BJ (cell line): ENCODE results near the gene TTLL11. TPM values are rescaled to one million over a fixed set of nuclear protein-coding genes. Genes with fewer than 3 reads are reported as not detected.
"Not testable (repeated sequence)": the region's sequence is repeated elsewhere in the genome, so short reads cannot be mapped to it uniquely, and the experiment has no call there.

Source experiments
- CTCF ChIA-PET: fragments of 350-600 bp; formaldehyde crosslinking; extraction: SDS; loops from one replicate; lab custom pipeline; 2021; ENCODE audit warnings: antibody characterized with exemption, inconsistent platforms; lab: Yijun Ruan, JAX
- POLR2A ChIA-PET: fragments of 300-600 bp; sonication (Branson Sonifier 250); formaldehyde crosslinking; extraction: SDS; loops from one replicate; lab custom pipeline; 2021; ENCODE audit warnings: antibody characterized with exemption; lab: Charles Lee
- DNase-seq: peaks from one replicate; pipeline ENCODE4 v3.0.0-alpha.2; 2011; ENCODE audit warnings: low read depth
- H3K27me3 ChIP-seq: 2 replicates; pipeline ENCODE4 v1.6.0; 2011; ENCODE audit warnings: low read length; ENCODE audit not compliant: control insufficient read depth, insufficient read depth
- H3K36me3 ChIP-seq: 2 replicates; pipeline ENCODE4 v1.5.1; 2011; ENCODE audit warnings: low read length; ENCODE audit not compliant: control insufficient read depth, insufficient read depth
- H3K4me3 ChIP-seq: 2 replicates; pipeline ENCODE4 v1.5.1; 2011; ENCODE audit warnings: low read depth, mild to moderate bottlenecking, control low read depth, low read length
- polyA plus RNA-seq: library from polyadenylated mRNA; depleted of rRNA; stranded (reverse); fragments of >200 nt; gene quantifications from 2 replicates; pipeline ENCODE4 v1.2.3, GENCODE V29; 2011
- TF ChIP-seq, protein P1 (sequence below): IDR thresholded peaks from 2 replicates; pipeline ENCODE4 v1.5.1; 2011; ENCODE audit warnings: low read depth, mild to moderate bottlenecking, control low read depth, inconsistent platforms, low read length, moderate library complexity; ENCODE audit not compliant: insufficient read depth

TTLL11 gene
- polyA plus RNA-seq, 1 experiment, result 5.6 TPM

DNA sequence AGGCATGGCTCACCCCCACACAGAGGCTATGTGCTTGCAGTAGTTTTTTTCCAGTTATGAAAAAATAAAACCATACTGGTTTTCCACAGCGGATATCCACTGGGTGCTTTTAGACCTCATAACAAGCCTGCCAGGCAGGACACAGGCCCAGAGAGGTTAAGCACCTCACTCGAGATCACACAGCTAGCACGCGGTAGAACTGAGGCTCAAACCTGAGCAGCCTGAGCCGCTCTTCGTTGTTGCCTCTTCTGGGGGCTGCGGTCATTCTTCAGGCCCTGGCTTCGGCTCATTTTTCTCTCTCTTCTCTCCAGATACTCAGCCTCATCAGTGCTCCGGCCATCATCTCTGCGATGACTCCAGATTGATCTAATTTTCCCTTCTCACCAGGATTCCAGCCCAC lies 196.0 kb downstream of the TTLL11 start:
- no peak for DNase-seq
- H3K4me3 ChIP-seq, result no peak overlapping the region
- TF ChIP-seq, protein P1, sequence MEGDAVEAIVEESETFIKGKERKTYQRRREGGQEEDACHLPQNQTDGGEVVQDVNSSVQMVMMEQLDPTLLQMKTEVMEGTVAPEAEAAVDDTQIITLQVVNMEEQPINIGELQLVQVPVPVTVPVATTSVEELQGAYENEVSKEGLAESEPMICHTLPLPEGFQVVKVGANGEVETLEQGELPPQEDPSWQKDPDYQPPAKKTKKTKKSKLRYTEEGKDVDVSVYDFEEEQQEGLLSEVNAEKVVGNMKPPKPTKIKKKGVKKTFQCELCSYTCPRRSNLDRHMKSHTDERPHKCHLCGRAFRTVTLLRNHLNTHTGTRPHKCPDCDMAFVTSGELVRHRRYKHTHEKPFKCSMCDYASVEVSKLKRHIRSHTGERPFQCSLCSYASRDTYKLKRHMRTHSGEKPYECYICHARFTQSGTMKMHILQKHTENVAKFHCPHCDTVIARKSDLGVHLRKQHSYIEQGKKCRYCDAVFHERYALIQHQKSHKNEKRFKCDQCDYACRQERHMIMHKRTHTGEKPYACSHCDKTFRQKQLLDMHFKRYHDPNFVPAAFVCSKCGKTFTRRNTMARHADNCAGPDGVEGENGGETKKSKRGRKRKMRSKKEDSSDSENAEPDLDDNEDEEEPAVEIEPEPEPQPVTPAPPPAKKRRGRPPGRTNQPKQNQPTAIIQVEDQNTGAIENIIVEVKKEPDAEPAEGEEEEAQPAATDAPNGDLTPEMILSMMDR, result no peak
- no peaks in the 10 kb centered on the region for H3K36me3 ChIP-seq
- ChIA-PET CTCF (no interaction called here), POLR2A (no interaction called here)
- H3K27me3 ChIP-seq, result no peaks in the 10 kb centered on the region

DNA sequence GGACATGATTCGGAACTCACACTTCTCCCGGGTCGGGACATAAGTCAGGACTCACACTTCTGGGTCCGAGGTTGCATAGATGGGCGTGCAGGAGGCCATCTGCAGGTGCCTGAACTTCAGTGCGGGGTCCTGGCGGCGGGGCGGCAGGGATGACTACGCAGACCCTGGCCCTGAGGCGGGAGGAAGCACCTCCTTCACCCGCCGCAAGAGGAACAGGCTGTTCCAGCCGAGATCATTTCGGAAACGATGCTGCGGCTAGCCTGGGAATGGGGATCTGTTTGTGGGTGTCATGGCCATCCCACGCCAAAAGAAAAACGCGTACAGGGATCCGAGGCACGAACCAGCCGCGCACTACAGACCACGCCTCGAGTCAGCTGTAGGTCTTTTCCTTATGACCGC lies 196.6 kb downstream of the TTLL11 start:
- ChIA-PET POLR2A (no interaction called here), CTCF (no interaction called here)
- TF ChIP-seq, protein P1, result no peak
- DNase-seq, result no peak
- no peak overlapping the region for H3K4me3 ChIP-seq
- no peaks in the 10 kb centered on the region for H3K27me3 ChIP-seq
- H3K36me3 ChIP-seq, result no peaks in the 10 kb centered on the region

DNA sequence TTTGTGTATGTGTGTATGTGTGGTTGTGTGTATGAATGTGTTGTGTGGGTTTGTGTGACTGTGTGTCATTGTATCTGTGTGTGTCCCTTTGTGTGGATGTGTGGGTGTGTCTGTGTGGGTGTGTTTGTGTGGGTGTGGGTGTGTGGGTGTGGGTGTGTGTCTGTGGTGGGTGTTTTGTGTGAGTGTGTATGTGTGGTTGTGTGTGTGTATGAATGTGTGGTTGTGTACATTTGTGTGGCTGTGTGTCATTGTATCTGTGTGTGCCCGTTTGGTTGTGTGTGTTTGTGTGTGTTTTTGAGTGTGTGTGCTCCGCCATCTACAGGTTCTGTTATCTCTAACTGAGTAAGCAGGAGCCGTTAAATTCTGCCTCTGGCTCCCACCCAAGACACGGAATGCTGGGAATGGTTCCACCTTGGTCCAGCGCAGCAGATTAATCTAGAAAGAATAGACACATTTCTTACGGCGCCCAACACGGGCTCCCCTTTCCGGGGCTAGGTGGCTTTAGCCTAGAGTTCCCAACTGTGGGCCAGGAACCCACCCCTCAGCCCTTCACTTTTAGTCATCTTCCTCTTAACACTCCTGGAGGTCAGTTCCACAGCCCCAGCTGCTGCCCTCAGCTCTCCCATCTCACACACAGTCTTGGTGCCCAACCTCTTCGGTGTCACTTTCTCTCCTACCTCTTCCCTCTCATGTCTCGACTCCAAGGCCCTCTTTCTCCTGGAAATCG lies 197.1 kb downstream of the TTLL11 start:
- no peak for DNase-seq
- ChIA-PET CTCF (no interaction called here), POLR2A (no interaction called here)
- H3K36me3 ChIP-seq, result no peaks in the 10 kb centered on the region
- TF ChIP-seq, protein P1, result no peak
- no peaks in the 10 kb centered on the region for H3K27me3 ChIP-seq
- H3K4me3 ChIP-seq, result no peak overlapping the region

DNA sequence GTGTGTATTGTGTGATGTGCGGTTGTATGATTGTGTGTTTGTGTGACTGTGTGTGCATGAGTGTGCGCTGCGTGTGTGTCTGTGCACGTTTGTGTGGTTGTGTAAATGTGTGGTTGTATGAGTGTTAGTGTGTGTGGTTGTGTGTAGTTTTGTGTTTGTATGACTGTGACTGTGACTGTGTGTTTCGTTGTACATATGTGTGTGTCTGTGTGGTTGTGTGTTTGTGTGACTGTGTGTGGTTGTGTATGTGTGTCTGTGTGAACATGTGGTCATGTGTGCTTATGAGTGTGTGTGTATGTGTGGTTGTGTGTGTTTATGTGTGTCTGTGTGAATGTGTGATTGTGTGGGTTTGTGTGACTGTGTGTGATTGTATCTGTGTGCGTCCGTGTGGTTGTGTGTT lies 197.8 kb downstream of the TTLL11 start:
- no peak for DNase-seq
- CTCF ChIA-PET, result no interaction called here

DNA sequence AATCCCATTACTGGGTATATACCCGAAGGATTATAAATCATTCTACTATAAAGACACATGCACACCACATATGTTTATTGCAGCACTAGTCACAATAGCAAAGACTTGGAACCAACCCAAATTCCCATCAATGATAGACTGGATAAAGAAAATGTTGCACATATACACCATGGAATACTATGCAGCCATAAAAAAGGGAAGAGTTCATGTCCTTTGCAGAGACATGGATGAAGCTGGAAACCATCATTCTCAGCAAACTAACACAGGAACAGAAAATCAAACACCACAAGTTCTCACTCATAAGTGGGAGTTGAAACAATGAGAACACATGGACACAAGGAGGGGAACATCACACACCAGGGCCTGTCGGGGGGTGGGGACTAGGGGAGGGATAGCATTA lies 198.7 kb downstream of the TTLL11 start:
- H3K36me3 ChIP-seq, H3K4me3 ChIP-seq, POLR2A ChIA-PET, CTCF ChIA-PET, H3K27me3 ChIP-seq, DNase-seq: not testable (repeated sequence)

More for the DNA sequence above, 197.8 kb downstream of the TTLL11 start:
- POLR2A ChIA-PET, result no interaction called here
- no peaks in the 10 kb centered on the region for H3K36me3 ChIP-seq
- TF ChIP-seq, protein P1, result no peak
- no peaks in the 10 kb centered on the region for H3K27me3 ChIP-seq
- H3K4me3 ChIP-seq, result no peak overlapping the region

DNA sequence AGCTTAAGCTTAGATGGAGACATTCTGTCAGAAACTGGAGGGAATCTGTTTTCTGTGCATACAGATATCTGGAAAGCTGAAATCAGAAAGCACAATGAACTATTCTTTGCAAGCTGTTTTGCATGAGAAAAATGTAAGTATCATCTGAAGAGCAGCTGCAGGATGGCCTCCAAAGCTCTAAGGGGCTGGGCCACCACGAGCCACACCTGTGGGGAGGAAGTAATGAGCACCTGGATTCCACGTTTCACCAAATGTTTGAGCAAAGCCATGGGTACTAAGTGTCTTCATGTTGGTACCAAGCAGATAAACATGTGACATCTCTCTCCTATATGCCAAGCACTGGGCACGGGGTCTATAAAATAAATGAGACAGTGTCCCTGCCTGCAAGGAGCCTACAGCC lies 199.3 kb downstream of the TTLL11 start:
- no peak for DNase-seq
- TF ChIP-seq, protein P1, result no peak
- CTCF ChIA-PET, result interaction anchor here (0.6 kb wide), 1 partner anchor 29 kb away, joined by 3 read pairs; no protein-coding TSS in a partner anchor
- Histone ChIP-seq H3K36me3 (no peaks in the 10 kb centered on the region), H3K4me3 (no peak overlapping the region), H3K27me3 (no peaks in the 10 kb centered on the region)
- POLR2A ChIA-PET, result no interaction called here
